Activated CD4-positive, alpha-beta T cell treated with anti-CD3 and anti-CD28 coated beads for 36 hours (primary cell): ENCODE data around the gene PDXDC1. TPM values are rescaled to one million over a fixed set of nuclear protein-coding genes. Genes with fewer than 3 reads are reported as not detected.
"Not testable (repeated sequence)": the region's sequence is repeated elsewhere in the genome, so short reads cannot be mapped to it uniquely, and the experiment has no call there.

Source experiments
- ATAC-seq: fragments of 200-7000 bp; cut with Tn5 transposase; one replicate; pipeline ENCODE4 v1.10.0; 2021; ENCODE audit warnings: mild to moderate bottlenecking, moderate library complexity
- CTCF ChIA-PET: fragments of 350-600 bp; sonication (Branson Sonifier 250); formaldehyde crosslinking; loops from one replicate; lab custom pipeline; 2021; ENCODE audit warnings: antibody characterized with exemption; lab: Charles Lee
- POLR2A ChIA-PET: fragments of 350-600 bp; sonication (Branson Sonifier 250); formaldehyde crosslinking; loops from one replicate; lab custom pipeline; 2021; ENCODE audit warnings: antibody characterized with exemption, inconsistent platforms; lab: Charles Lee
- DNase-seq: peaks from one replicate; pipeline ENCODE4 v3.0.0-alpha.2; 2020
- H3K27ac Mint-ChIP-seq: one replicate; pipeline ENCODE4 v1.8.0; 2021; ENCODE audit warnings: mixed read lengths
- H3K27me3 Mint-ChIP-seq: one replicate; pipeline ENCODE4 v1.8.0; 2021; ENCODE audit warnings: mixed read lengths
- H3K36me3 Mint-ChIP-seq: one replicate; pipeline ENCODE4 v1.8.0; 2021; ENCODE audit warnings: low read depth, mixed read lengths
- H3K4me1 Mint-ChIP-seq: one replicate; pipeline ENCODE4 v1.8.0; 2021; ENCODE audit warnings: mixed read lengths
- H3K4me3 Mint-ChIP-seq: one replicate; pipeline ENCODE4 v1.8.0; 2021; ENCODE audit warnings: mild to moderate bottlenecking, moderate library complexity, mixed read lengths
- H3K9me3 Mint-ChIP-seq: one replicate; pipeline ENCODE4 v1.8.0; 2021; ENCODE audit warnings: low read depth, mixed read lengths
- intact Hi-C, 2 experiments: fragments of 100-400 bp; cut with DNase I in 1 of 2; cut with micrococcal nuclease in 1 of 2; formaldehyde crosslinking; loops; one replicate each; pipeline versions ENCODE4 v1.14.2 to v1.15.1; 2022 to 2024; cut with DNase I, micrococcal nuclease
- total RNA-seq, 2 experiments: library from RNA; stranded (reverse); gene quantifications; one replicate each; pipeline ENCODE4 v1.2.3, GENCODE V29; 2021

Gene PDXDC1
- total RNA-seq, 2 experiments from 2014 or later = 50.6 to 53.9 TPM

DNA sequence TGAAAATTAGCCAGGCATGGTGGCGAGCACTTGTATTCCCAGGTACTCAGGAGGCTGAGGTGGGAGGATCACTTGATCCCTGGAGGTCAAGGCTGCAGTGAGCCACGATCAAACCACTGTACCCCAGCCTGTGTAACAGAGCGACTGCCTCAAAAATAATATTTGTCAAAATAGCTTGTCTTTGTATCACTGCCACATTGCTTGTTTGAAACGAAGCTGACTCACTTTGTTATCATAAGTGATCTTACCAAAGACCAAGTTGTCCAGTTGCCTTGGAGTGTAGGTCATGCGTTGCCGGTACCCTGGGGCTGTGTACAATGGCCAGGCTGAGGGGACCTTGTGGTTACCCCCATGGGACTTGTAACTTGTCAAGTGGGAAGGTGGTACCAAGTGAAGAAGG, 21.9 kb downstream of the PDXDC1 start:
- ATAC-seq, POLR2A ChIA-PET, DNase-seq: not testable (repeated sequence)

DNA sequence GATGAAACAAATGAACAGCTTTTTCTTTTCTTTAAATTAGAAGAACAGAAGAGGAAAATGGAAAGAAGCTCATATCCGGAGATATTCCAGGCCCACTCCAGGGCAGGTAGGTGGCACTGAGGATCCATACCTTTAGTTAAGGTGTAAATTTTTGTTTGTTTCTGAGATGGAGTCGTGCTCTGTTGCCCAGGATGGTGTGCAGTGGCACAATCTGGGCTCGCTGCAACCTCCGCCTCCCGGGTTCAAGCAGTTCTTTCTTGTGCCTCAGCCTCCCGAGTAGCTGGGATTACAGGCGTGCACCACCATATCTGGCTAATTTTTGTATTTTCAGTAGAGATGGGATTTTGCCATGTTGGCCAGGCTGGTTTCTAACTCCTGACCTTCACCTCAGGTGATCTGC, 23.5 kb downstream of the PDXDC1 start:
- H3K27ac Mint-ChIP-seq = not testable (repeated sequence)

More for the DNA sequence above, 21.9 kb downstream of the PDXDC1 start:
- CTCF ChIA-PET, H3K4me3 Mint-ChIP-seq, intact Hi-C loops, H3K9me3 Mint-ChIP-seq, H3K4me1 Mint-ChIP-seq, H3K27ac Mint-ChIP-seq, H3K27me3 Mint-ChIP-seq: not testable (repeated sequence)
- H3K36me3 Mint-ChIP-seq = peaks cover 29% of the 10 kb centered on the region

DNA sequence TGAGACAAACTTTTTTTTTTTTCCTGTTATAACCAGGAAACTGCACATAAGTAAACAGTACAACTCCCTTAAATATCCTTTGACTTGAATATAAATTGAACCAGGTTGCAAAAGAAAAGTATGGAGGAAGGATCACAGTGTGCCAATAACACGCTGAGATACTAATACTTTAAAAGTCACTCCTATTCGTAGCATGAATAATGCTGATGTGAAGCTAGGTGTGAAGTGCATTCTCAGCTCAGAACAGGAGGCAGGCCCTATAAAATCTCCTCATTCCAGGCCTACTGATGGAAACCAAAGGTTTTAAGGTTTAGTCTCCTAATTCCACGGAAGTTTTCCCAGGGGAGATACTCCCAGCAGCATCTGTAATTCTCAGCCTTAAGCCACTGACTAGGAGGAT, 25.0 kb downstream of the PDXDC1 start:
- DNase-seq, intact Hi-C loops, H3K27ac Mint-ChIP-seq, POLR2A ChIA-PET, H3K4me1 Mint-ChIP-seq, CTCF ChIA-PET, H3K9me3 Mint-ChIP-seq, H3K4me3 Mint-ChIP-seq, H3K27me3 Mint-ChIP-seq, ATAC-seq: not testable (repeated sequence)
- peaks cover 19% of the 10 kb centered on the region for H3K36me3 Mint-ChIP-seq

More for the DNA sequence above, 23.5 kb downstream of the PDXDC1 start:
- intact Hi-C loops, H3K27me3 Mint-ChIP-seq, ATAC-seq, H3K4me3 Mint-ChIP-seq, H3K4me1 Mint-ChIP-seq, H3K9me3 Mint-ChIP-seq, POLR2A ChIA-PET, CTCF ChIA-PET, DNase-seq: not testable (repeated sequence)
- H3K36me3 Mint-ChIP-seq = peaks cover 21% of the 10 kb centered on the region

DNA sequence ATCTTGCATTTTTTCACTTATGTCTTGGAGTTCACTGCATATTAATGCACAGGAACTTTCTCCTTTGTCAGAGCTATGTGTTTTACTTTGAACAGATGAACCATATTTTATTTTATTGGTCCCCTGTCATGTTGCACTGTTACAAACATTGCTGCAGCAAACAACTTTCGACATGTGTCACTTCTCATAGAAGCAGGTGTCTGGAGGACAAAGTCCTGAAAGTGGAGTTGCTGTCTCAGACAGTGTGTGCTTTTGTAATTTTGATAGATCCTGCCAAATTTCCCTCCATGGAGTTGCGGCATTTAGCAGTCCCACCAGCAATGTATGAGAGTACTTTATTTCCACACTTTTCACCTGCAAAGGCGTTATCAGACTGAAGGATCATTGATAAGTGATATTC, 27.6 kb downstream of the PDXDC1 start:
- POLR2A ChIA-PET, CTCF ChIA-PET, H3K4me1 Mint-ChIP-seq, H3K4me3 Mint-ChIP-seq, H3K27ac Mint-ChIP-seq, DNase-seq, H3K9me3 Mint-ChIP-seq, ATAC-seq, H3K27me3 Mint-ChIP-seq, intact Hi-C loops: not testable (repeated sequence)
- H3K36me3 Mint-ChIP-seq = peaks cover 26% of the 10 kb centered on the region

DNA sequence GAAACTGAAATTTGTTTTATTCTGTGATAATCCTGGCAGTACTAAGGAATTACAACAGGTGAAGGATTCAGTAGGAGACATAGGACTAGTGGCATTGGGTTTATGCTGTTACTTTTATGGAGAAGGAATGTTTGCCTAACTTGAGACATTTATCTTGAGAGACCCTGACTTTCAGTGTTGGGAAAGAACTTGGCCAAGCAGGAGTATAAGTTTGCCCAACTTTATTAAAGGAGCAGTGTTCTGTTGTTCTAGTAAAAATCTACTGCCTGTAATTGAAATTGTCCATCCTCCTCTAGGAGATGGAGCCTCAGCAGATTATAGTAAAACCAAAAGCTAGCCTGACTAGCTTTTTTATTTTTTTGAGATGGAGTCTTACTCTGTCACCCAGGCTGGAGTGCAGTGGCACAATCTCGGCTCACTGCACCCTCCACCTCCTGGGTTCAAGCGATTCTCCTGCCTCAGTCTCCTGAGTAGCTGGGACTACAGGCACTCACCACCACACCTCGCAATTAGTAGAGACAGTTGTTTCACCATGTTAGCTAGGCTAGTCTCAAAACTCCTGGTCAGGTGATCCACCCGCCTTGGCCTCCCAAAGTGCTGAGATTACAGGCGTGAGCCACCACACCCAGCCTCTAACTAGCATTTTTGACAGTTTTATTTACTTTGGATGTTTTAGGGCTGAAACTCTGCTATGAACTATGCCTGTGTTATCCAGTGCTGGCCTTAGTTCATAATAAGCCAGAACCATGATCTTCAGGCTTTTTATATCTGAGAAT, 30.7 kb downstream of the PDXDC1 start:
- peaks cover 26% of the 10 kb centered on the region for H3K36me3 Mint-ChIP-seq
- intact Hi-C loops, H3K27ac Mint-ChIP-seq, H3K4me3 Mint-ChIP-seq, H3K27me3 Mint-ChIP-seq, H3K9me3 Mint-ChIP-seq, POLR2A ChIA-PET, ATAC-seq, H3K4me1 Mint-ChIP-seq, DNase-seq: not testable (repeated sequence)
- CTCF ChIA-PET = interaction anchor here (0.6 kb wide), 1 partner anchor 19 kb away, joined by 3 read pairs; no protein-coding TSS in a partner anchor

DNA sequence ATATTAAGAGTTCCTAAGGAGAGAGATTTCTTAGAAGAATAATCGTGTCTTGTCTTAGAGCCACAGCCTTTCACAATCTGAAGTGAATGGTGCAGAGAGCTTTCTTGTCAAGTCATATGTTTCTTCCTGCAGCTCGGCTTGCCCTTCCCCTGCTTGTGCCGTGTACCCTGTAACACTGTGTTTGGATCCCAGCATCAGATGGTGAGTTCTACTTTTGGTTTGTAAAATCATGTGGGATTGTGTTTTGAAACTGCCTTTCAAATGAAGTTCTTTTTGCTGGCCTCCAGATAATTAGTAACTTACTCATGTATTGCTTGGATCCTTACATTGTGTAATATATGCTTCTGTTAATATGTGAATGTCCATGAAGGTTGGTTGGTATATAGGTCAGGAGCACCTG, 33.8 kb downstream of the PDXDC1 start:
- intact Hi-C loops, H3K4me3 Mint-ChIP-seq, DNase-seq, CTCF ChIA-PET, POLR2A ChIA-PET, H3K27me3 Mint-ChIP-seq, H3K9me3 Mint-ChIP-seq, H3K27ac Mint-ChIP-seq, ATAC-seq: not testable (repeated sequence)
- peaks cover 12% of the 10 kb centered on the region for H3K4me1 Mint-ChIP-seq
- H3K36me3 Mint-ChIP-seq = peaks cover 31% of the 10 kb centered on the region

DNA sequence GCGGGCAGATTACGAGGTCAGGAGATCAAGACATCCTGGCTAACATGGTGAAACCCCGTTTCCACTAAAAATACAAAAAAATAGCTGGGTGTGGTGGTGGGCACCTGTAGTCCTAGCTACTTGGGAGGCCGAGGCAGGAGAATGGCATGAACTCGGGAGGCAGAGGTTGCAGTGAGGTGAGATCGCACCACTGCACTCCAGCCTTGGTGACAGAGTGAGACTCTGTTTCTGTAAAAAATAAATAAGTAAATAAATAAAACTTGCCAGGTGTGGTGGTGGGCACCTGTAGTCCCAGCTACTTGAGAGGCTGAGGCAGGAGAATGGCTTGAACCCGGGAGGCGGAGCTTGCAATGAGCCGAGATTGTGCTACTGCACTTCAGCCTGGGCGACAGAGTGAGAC, 38.1 kb downstream of the PDXDC1 start:
- H3K27ac Mint-ChIP-seq, H3K4me3 Mint-ChIP-seq, H3K27me3 Mint-ChIP-seq, ATAC-seq, POLR2A ChIA-PET, CTCF ChIA-PET, DNase-seq, H3K9me3 Mint-ChIP-seq: not testable (repeated sequence)
- intact Hi-C loops = loop anchor here in 1 of 2 experiments (10.0 kb wide), 1 partner anchor 62 kb away; no protein-coding TSS in a partner anchor
- peaks cover 26% of the 10 kb centered on the region for H3K4me1 Mint-ChIP-seq
- peaks cover 31% of the 10 kb centered on the region for H3K36me3 Mint-ChIP-seq

DNA sequence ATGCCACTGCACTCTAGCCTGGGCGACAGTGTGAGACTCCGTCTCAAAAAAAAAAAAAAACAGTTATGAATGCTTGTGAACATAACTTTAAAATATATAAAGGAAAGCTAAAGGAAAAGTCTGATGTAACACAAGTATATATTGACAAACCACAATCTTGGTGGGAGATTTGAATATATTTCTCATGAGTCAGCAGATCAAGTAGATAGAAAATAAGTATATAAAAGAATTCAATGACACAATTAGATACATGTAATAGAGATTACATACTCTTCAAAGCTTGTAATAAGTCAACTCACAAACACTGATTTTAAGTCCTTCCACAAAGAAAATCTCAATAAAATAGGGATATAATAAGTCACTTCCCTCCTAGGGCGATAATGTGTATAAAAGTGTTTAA, 40.8 kb downstream of the PDXDC1 start:
- intact Hi-C loops = loop anchor here in 1 of 2 experiments (10.0 kb wide), 1 partner anchor 59 kb away; no protein-coding TSS in a partner anchor
- CTCF ChIA-PET, POLR2A ChIA-PET, H3K27me3 Mint-ChIP-seq, H3K27ac Mint-ChIP-seq, H3K9me3 Mint-ChIP-seq, ATAC-seq, H3K4me3 Mint-ChIP-seq, DNase-seq: not testable (repeated sequence)
- Mint-ChIP-seq H3K36me3 (peaks cover 27% of the 10 kb centered on the region), H3K4me1 (peaks cover 26% of the 10 kb centered on the region)

DNA sequence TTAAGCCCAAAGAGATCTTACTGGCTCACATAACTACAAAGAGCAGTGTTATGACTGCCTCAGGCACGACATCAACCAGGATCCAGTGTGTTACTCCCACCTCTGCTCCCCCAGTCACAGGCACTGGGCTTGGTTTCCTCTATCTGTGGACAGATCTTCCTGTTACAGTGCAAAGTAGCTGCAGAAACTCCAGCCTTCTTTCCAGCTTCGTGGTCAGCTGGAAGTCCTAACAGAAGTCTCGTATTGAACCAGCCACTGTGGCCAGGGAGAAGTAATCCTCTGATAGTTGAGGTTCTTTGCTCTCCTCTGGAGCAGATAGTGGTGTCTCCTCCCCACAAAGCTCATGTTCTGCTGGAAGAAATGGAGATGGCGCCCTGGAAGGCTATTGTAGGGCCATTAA, 41.5 kb downstream of the PDXDC1 start:
- intact Hi-C loops = loop anchor here in 1 of 2 experiments (10.0 kb wide), 1 partner anchor 58 kb away; no protein-coding TSS in a partner anchor
- Mint-ChIP-seq H3K27ac (peak overlapping the region; percentile 11), H3K4me1 (peaks cover 25% of the 10 kb centered on the region), H3K36me3 (peaks cover 23% of the 10 kb centered on the region)
- POLR2A ChIA-PET, ATAC-seq, DNase-seq, H3K27me3 Mint-ChIP-seq, CTCF ChIA-PET, H3K4me3 Mint-ChIP-seq, H3K9me3 Mint-ChIP-seq: not testable (repeated sequence)

DNA sequence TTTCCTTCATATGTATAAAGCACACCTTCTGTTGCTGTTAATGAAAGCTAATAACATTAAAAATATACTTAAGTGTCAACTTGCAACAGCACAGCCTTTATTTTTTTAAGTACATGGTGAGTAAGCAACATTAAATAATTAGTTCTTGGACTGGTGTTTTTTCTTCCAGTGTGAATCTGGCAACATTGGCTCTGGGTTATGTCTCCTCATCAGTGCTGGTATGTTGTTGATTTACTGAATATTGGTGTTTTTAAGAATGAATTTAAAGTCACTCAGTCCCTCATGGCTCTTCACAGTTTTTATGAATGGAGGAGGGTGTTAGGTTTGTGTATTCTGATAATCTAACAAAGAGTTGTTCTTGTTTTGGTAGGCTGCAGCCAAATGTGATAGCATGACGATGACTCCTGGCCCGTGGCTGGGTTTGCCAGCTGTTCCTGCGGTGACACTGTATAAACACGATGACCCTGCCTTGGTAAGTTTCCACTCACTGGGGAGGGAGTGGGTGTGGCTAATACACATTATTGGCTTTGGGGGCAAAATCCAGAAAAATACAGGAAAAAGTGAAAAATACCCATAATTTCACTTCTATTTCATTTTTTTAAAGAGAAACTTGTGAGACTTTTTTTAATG, 42.2 kb downstream of the PDXDC1 start:
- peaks cover 26% of the 10 kb centered on the region for H3K4me1 Mint-ChIP-seq
- H3K9me3 Mint-ChIP-seq, H3K27me3 Mint-ChIP-seq, H3K27ac Mint-ChIP-seq, ATAC-seq, POLR2A ChIA-PET, DNase-seq, CTCF ChIA-PET, H3K4me3 Mint-ChIP-seq: not testable (repeated sequence)
- intact Hi-C loops = loop anchor here in 1 of 2 experiments (10.0 kb wide), 1 partner anchor 58 kb away; no protein-coding TSS in a partner anchor
- H3K36me3 Mint-ChIP-seq = peaks cover 25% of the 10 kb centered on the region

DNA sequence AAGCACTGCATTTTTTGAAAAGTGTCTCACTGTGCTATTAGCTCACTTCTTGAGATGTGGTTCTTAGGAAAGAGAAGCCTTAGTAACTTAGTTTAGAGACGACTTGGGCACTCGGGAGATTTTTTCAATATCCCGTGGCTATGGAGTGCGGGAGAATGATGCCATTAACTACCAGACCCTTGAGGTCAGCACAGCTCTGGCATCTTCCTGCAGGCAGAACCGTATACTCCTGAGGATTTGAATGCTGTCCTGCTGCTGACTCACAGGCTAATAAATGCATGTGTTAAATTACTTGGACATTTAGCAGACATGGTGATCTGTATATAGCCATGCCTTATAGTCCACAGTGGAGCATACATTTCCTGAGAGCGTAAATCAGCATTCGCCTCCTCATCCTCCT, 46.6 kb downstream of the PDXDC1 start:
- ATAC-seq, H3K4me1 Mint-ChIP-seq, H3K27me3 Mint-ChIP-seq, H3K4me3 Mint-ChIP-seq, CTCF ChIA-PET, DNase-seq, H3K9me3 Mint-ChIP-seq, POLR2A ChIA-PET: not testable (repeated sequence)
- Mint-ChIP-seq H3K36me3 (peaks cover 38% of the 10 kb centered on the region), H3K27ac (peak overlapping the region; percentile 8)
- intact Hi-C loops = loop anchor here in 1 of 2 experiments (5.0 kb wide), 1 partner anchor 44 kb away; the partner anchor contains the start of gene PDXDC1
